Heart left ventricle (tissue), 13 donors: ENCODE data around the gene SUMF2.

Experiments
- POLR2A ChIP-seq, 2 donors: fragments of 450-650 bp; IDR thresholded peaks; one replicate each; pipeline ENCODE4 v1.6.1; 2017; ENCODE audit warnings: antibody characterized with exemption in 2 of 2, mild to moderate bottlenecking in 2 of 2, moderate library complexity in 2 of 2
- TF ChIP-seq, protein P1 (sequence below), 12 donors: fragments of 200-600 bp; sonication (generic) in 4 of 12; IDR thresholded peaks; one replicate each; pipeline versions ENCODE4 v1.5.0 to v1.8.0; 2018 to 2022; ENCODE audit warnings: antibody characterized with exemption in 12 of 12, mild to moderate bottlenecking in 5 of 12
- donor health status: ischemic (EF 13 %, LVEDD 7.1; RV severe dilation, severe dysfunction).
- donor health status: DM: no; HTN: yes; CAD: no.
- donor health status: DM: no; HTN: no; CAD: no.
- donor health status: ischemic (EF 25% LVEDD 6.9; RV normal size, moderate dysfunction).
- donor health status: ischemic (EF 25% LVEDD 5.7; RV mildly dilated, moderate dysfunction).
- donor health status: ischemic (EF 35%, LVEDD 5.7; RV mildly dilated, moderate dysfunction).
- donor health status: nonischemic (EF 11% LVEDD 7.7; RV severe dilation, severe dysfunction).
- donor health status: DM: yes; HTN: yes; CAD: no.
- donor health status: PGD.
- donor health status: ischemic (EF 29% LVEDD 5.4; RV normal size, mild dysfunction).
- donor health status: nonischemic (EF 23%, LVEDD 6.1; RV moderate dilation, normal function).

DNA sequence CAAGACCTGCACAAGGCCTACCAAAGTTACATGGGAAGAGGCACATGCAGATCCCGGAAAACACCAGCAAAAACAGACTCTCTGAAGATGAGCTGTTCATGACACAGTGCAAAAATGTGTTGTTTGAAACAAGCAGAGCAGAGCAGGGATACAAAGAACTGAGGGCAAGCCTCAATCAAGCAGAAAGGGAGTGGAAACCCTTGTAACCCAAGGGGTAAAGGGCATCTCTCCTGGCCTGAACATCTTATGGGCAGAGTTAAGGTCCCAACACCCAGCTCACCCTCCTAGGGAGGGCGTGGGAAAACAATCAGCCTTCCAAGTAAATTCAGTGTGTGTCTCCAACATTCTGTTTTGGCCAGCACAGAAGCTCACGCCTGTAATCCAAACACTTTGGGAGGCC is 23.4 kb upstream of the SUMF2 start:
- TF ChIP-seq, protein P1, sequence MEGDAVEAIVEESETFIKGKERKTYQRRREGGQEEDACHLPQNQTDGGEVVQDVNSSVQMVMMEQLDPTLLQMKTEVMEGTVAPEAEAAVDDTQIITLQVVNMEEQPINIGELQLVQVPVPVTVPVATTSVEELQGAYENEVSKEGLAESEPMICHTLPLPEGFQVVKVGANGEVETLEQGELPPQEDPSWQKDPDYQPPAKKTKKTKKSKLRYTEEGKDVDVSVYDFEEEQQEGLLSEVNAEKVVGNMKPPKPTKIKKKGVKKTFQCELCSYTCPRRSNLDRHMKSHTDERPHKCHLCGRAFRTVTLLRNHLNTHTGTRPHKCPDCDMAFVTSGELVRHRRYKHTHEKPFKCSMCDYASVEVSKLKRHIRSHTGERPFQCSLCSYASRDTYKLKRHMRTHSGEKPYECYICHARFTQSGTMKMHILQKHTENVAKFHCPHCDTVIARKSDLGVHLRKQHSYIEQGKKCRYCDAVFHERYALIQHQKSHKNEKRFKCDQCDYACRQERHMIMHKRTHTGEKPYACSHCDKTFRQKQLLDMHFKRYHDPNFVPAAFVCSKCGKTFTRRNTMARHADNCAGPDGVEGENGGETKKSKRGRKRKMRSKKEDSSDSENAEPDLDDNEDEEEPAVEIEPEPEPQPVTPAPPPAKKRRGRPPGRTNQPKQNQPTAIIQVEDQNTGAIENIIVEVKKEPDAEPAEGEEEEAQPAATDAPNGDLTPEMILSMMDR (IDR thresholded peaks at IDR 0.05): no peak
- no peak for TF ChIP-seq POLR2A (IDR thresholded peaks at IDR 0.05)
